NK-92 (cell line): ENCODE results near the gene HOXC9.

Experiments used
- DNase-seq: peaks from one replicate; lab custom pipeline; 2025; ENCODE audit not compliant: unreplicated experiment; lab: John Stamatoyannopoulos, UW

Gene HOXC9

DNA sequence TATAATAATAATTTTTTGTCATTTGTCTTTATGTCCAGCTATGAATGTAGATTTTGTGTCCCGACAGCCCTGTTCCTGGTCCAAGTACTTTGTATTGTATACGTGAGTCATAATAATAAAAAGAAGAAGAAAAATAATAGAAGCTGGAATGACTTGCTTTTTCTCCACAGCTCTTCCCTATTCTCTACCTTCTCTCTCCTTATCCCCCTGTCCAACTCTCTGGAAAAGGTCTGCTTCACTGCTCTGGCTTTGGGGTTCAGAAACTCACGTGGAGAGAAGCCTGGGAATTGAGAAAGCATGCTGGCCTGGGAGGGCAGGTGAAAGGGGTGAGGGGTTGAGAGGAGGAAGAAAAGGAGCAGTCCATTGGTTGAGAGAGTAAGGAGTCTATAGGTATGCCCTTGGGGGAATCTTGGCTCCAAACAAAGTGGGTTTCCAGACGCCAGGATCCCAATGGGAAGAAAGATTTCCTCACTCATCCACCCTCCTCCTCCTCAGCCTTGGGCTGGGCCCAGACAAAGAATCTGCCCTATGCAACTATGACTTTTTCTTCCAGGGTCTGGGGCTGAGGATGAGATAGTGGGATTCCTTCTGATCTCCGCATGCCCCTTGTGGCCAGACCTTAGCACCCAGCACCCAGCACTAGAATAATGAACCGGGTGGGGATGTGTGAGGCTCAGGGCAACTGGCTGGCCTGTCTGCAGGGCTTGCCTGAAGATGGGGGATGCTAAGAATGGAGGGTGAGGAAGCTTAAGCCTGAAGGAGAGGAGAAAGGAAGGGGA lies 12.9 kb downstream of the HOXC9 start:
- DNase-seq = no peak

DNA sequence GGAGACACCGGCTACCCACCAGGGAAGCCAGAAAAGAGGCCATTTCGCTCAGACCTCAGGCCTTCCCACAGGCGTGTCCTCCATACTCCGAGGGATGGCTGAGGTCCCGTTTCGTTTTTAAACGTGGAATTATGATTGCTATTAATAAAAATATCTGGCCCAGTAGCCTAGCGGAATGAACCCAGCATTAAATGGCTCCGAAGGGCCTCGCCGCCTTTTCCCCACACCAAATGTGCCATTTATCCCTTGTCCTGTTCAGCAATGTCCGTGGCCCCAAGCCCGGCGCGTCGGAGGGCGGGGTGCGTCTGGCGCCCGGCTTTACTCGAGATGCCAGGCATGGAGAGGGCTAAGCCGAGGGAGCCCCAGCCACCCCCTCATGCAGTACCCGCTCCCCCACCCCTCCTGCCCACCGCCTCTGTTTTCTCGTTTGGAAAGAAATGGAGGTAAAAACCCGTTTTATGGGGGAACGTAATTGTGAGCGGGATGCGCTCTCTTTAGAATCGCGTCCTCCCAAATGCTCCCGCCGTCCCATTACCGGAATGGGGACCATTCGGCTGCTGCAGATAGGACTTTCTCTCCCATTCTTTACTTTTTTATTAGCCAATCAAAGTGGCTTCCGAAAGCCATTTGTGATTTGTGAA lies 14.5 kb downstream of the HOXC9 start:
- no peak for DNase-seq

DNA sequence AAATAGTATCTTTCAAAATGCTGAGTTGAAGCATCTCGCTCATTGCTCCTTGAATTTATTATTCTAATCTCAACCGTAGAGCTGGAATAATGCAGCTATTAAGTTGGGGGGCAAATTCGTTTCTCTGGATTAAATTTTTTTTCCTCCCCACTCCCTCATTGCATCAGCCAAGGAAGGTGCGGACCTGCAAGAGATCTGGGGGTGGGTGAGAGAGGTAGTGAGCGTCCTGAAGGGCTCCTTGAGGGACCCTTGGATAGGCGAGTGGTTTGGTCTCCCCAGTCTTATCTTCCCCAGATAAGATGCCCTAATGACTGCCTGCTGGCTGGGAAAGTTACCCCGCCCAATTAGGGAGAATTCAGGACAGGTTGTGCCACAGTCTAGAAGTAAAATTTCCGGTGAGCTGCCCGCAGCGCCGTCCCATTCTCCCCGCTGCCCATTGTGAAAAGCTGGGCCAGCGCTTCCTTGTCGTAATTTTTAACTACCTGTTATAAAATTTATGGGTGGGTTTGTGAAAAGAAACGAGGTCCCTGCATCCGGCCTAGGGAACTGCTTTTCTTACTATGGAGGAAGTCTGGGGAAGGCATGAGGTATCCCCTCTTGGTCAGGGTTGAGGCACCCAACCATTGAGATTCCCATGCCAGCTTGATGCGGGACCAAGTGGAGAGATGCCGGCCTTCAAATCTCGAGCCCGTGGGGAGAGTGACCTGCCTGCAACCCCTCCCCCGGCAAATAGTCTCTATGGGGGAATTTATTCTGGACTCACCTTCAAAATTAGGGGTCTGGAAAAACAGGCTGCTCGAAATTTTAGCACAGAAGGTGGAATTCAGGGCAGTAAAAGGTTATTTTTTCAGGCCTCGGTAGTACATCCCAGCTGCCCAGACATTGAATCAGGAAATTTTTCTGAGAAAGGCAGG lies 15.3 kb downstream of the HOXC9 start:
- DNase-seq = no peak

DNA sequence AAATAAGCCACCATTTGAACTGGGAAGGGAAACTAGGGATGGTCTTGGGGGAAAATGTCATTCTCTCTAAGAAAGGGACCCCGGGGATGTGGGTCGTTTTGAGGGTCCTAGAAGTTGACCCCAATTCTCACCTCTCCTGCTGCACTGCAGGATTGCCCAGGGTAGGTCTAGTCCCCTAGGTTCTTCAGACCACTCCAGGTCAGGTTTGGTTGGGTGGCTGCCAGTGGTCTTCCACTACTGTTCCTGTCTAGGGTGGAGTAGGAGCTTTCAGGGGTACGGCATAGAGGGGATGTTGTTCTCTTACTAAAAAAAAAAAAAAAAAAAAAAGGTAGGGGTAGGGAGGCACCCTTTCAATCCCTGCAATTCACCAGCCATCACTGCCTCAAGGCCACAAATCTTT lies 16.1 kb downstream of the HOXC9 start:
- no peak for DNase-seq

DNA sequence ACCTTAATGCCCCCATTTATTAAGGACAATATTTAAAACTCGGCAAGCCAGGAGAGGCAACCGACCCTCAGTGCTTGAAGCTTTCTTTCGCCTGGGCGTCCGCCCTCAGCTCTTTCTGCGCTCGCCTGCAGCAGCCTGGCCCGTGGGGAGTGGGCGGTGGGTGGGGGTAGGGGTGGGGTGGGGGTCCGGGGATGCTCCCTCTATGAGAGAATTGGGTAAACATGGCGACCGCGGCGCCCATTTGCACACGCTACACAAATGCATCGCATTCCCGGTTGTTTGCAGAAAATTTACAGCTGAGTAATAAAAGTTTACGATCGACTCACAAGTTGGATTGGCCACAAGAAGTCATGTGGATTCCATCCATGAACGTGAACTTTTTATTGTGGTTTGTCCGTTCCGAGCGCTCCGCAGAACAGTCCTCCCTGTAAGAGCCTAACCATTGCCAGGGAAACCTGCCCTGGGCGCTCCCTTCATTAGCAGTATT lies 16.6 kb downstream of the HOXC9 start:
- DNase-seq = no peak

DNA sequence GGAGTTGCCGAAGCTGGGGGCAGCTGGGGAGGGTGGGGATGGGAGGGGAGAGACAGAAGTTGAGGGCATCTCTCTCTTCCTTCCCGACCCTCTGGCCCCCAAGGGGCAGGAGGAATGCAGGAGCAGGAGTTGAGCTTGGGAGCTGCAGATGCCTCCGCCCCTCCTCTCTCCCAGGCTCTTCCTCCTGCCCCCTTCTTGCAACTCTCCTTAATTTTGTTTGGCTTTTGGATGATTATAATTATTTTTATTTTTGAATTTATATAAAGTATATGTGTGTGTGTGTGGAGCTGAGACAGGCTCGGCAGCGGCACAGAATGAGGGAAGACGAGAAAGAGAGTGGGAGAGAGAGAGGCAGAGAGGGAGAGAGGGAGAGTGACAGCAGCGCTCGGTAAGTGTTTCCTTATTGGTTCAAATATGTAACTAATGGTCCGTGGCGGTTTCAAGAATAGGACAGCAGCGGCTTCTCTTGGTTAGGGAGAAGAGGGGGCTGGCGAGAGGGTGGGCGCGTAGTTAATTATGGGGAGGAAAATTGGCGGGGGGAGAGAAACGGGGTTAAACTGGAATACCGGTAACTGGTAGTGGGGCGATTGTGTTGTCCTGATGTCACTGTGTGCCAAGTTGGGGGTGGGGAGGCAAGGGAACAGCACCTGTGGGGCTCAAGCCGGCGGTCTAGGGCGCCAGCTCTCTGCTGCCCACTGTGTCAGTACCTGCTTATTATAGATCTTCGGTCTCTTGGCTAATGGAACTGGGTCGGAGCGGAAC lies 17.2 kb downstream of the HOXC9 start:
- no peak for DNase-seq

DNA sequence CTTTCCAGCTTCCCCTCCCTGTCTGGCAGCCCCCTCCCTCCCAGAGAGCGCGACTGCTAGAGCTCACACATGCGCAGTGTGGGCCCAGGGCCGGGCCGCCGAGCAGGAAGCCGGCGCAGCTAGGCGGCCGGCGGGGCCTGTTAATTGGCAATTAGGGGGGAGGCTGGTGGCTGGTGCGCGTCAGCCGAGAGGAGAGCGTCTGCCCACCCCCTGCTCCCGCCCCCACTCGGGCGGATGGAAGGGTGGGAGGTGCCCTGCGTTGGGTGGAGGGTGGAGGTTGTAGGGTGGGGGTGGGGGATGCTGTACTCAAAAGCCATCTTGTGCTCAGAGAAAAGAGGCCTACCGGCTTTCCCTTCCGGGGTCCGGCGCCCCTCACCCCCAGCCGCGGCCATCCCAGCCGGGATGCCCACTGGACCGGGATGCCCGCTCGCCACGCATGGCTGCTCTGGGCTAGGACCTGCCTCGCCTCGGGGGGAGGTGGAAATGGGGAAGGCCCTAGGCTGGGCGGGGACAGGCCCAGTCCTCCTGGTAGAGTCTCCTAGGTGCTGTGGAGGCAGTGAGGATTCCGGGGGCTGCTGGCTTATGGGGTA lies 18.0 kb downstream of the HOXC9 start:
- no peak for DNase-seq

DNA sequence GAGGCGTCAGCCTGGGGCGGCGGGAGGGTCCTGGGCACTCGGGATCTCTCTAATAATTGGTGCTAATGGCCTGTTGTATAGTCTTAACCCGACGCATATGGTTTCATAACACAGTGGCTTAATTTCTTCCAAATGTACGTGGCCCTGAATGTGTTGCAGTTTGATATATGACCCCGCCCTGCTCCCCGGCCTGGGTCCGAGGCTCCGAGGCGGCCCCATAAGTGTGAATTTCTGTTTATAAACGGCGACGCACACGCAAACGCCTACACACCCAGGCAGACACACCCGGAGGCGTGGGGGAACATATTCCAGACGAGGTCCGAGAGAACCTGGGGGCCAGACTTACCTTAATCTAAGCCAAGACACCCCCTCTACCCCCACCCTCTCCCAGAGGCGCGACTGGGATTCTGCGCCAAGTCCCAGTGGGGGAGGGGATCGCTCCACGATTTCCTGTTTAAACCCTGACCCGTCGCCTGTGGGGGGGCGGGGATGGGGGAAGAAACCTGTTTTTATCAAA lies 18.6 kb downstream of the HOXC9 start:
- no peak for DNase-seq

DNA sequence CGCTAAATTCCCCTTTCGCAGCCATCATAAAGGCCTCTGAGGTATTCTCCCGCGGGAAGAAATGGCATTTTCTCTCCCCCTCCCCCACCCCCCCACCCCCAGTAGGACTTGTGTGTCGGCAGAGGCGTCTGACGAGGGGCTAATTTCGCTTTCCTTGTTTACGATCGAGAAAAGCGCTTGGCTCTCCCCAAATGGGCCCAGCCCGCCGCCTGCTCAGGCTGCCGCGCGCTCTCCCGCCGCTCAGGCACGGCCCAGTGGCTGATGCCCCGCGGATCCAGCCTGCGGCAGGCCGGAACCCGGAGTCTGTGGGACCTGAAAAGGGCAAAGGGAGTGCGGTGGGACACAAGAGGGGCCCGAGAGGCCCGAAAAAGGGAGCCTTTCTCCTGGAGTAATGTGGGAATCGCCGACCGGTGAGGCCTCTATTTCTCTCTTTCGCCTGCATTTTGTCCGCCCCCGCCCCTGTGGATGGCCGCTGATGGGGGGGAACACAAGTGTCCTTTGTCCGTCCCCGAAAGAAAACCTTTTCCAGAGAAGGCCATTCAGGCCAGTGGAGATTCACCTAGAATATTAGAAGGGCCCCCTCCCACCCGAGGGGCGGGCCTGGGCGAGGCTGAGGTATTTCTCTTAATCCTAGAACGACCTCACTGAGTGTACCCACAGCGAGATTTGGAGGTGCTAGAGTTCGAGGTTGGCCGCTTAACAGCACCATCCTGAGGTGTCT lies 19.3 kb downstream of the HOXC9 start:
- DNase-seq = no peak

DNA sequence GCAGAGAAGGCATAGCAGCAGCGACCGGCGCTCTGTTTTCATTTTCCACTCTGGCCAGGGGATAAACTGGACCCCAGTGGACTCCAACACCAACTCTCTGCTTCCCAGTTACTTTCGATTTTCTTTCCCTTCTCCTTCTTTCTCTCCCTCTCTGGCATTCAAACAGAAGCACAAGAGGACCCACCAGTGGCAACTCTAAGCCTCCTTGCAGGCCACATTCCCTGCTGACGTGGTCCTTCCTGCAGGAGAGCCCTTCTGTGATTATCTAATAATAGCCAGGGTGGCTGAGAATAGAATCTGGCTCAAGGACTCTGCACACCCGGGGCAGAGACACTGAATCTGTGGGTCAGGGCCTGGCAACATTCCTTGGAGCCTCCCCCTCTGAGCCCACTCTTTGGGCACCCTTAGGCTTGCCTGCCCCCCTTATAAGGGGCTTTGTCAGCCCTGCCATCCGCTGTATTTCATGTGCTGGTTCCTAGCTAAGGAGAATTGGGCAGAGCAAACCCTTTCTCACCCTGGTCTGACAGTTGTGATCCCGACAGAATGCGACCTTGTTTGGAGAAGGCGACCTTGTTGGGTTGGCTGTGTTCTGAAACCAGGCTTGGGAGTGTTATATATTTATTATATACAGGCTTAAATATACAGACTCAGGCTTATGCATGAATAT lies 20.1 kb downstream of the HOXC9 start:
- DNase-seq = no peak

DNA sequence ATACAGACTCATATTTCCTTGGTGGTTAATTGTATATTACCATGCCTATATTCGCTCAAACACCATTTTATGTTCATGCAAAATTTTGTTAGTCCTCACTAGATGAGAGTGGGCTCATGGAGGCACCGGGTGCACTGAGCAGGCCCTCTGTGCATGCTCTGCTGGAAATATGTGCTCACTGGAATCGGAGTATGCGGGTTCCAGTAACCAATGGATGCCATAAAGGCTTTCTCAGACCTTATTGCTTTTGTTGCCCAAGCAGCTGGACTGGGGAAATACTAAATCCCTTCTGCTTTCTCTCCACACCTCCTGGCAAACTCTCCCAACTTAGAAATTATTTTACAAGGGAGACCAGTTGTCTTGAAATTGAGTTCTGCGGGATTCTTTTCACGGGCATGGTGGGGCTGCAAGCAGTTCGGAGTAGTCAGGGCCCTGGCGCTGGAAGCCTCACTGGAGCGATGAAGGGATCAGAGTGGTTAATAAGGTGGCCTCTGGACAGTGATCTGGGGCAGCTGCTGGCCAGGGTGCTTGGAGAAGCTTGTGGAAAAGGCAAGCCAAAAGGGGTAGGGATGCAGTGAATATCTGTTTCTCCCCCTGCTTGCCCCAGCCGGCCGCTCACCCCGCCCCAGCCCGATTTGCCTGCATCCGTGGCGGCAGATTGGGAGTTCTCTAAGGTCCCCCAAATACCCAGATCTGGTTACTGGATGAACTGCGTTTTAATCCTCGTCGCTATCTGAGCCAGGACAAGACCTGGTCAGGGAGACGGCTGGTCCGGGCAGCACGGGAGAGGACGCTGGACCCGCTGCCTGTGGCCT lies 20.8 kb downstream of the HOXC9 start:
- no peak for DNase-seq

DNA sequence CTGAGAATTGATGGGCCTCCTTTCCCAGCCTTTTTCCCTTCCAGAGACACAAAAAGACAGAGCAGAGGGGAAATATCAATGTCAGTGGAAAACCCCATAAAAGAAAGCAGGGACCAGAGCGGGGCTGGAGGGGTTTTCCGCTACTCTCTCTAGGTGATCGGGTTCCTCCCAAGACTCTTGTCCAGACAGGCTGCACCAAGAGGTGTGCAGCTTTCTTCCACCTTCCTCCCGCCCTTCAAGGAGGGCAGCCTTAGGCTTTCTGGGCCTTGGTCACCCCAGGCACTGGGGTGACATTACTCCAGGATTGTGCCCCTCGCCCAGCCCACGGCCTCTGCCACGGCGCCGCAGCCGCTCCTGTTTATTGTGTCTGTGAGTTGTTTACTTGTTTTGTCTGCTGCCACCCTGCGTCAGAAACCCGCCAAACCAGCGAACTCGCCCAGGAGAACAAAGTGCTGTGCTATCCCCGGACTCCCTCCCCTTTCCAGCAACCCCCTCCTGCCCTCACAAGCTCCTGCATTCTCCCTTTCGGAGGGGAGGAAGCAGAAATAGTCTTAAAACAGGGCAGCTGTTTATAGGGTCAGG lies 21.6 kb downstream of the HOXC9 start:
- no peak for DNase-seq

DNA sequence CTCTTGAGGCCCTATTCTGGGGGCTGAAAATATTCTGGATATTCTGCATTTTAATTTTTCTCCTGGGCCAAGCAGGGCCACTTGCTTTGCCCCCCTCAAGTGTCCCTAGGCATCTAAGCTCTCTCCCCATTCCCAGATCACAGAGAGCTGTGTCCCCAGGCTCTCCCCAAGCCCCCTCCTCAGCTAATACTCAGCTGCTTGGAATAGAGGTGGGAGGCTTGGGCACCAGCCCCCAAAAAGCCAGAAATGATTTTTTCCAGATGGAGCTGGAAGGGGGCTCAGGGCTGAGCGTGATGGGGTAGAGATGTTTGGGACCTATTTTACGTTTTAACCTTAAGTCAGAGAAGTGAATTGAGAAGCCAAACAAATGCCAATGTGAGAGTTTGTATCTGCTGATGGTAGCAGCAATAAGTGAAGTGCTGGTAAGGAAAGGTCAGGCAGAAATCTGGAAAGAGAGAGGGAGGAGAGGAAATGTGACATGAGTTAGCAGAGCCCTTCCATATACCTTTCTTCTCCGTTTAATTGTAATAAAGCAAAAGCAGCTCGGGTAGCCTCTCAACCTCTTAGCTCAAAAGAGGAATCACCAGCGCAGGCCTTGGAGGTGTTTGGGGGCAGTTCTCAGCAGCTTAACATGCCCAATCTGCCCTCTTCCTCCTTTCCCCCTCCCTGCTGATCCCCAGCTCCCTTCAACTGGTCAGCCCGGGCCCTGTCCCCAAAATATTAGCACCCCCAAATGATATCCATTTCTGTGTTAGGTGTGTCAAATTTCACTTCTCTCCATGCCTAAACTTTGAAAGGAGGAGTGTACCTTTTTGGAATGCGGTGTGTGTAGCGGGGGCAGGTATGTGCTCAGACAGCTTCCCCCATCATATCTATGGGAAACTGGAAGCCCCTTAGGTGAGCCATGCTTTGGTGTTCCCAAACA lies 23.3 kb downstream of the HOXC9 start:
- no peak for DNase-seq

DNA sequence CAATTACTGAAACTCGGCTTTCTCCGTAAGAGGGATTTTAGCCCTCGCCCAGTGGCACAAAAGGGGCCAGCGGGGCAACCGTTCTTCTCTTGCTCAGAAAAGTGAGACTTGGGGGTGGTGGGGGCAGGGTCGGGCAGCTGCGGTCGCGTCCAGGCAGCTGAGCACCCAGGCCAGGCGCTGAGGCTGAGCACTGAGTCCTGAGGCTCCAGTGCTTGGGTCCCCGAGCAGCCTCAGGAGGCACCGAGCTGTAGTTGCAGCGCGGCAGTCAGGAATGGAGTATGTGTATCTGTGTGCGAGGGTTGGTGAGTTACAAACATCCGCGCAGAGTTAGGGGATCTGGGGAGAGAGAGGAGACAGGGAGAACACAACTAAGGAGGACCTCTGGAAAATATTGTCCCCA lies 24.2 kb downstream of the HOXC9 start:
- no peak for DNase-seq

DNA sequence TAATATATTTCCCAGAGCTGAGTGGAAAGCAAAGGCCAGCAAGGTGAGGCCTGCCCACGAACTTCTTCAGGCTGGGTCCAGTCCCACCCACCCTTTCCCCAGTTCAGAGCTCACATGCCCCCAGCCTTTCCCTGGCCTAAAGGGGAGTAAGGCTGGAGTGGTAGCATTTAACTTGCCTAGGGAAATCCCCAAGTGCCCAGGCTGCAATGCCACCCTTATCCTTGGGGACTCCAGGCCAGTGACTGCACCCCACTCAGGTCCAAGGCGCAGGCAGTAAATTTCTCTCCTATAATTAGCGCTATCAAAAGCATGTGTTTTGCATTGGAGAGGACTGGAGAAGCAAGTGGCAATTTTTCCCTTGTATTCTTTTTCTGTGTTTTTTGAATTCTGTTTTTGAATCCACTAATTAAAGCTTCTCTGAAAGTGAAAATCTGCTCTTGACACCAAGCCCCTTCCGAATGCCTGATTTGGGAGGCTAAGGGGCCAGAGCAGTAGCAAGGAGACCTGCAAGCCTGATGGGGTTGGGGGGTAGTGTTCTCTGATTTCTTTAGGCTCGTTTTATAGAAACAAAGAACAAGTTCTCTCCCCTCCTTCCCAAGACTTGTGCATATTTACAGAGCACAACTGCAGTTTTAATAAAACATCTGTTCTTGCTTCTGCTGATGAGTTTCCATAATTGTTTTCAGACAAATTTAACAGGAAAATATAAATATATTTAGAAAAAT lies 24.8 kb downstream of the HOXC9 start:
- no peak for DNase-seq
